ENCODE data around the gene FANCF. TPM values are rescaled to one million over a fixed set of nuclear protein-coding genes. Genes with fewer than 3 reads are reported as not detected.

The FANCF gene
- total RNA-seq, 4 donors from 2014 or later = 6.9 to 10.0 (median 8.9) TPM

DNA sequence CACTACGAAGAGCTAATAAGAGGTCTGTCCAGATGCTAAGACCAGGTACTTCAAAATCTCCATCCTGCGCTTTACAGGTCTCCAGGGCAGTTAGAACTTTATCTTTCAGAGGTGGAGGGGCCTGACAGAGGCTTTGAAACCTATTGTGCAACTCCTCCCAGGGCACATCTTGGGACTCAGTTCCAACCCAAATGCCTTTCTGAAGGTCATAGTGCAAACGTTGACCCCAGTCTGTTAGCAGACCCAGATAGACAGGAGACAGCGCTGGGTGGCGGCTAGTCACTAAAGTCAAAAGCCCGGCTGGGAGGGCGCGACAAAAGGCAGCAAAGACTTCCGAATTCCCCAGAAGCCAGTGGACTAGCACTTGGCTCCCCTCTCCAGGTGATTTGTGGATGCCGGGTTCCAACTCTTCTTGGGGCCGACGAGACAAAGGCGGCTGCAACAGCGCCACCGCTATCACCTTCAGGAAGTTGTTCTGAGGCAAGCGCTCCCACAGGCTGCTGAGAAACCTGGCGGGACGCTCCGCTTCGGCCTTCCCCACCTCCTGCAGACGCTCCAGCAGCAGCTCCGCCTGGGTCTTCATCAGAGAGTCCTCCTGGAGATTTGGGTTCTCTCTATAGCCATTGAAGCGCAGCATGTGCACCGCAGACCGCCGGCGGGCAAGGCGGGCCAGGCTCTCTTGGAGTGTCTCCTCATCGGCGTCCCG lies 728 bp downstream of the FANCF start:
- TF ChIP-seq, protein P1, sequence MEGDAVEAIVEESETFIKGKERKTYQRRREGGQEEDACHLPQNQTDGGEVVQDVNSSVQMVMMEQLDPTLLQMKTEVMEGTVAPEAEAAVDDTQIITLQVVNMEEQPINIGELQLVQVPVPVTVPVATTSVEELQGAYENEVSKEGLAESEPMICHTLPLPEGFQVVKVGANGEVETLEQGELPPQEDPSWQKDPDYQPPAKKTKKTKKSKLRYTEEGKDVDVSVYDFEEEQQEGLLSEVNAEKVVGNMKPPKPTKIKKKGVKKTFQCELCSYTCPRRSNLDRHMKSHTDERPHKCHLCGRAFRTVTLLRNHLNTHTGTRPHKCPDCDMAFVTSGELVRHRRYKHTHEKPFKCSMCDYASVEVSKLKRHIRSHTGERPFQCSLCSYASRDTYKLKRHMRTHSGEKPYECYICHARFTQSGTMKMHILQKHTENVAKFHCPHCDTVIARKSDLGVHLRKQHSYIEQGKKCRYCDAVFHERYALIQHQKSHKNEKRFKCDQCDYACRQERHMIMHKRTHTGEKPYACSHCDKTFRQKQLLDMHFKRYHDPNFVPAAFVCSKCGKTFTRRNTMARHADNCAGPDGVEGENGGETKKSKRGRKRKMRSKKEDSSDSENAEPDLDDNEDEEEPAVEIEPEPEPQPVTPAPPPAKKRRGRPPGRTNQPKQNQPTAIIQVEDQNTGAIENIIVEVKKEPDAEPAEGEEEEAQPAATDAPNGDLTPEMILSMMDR (IDR thresholded peaks at IDR 0.05) = peak in 4 of 5 experiments; percentile 15 to 46 (median 32)
- TF ChIP-seq POLR2A (IDR thresholded peaks at IDR 0.05) = no peak
- Histone ChIP-seq H3K4me3 (peak overlapping the region; percentile 79 to 91 (median 90)), H3K9me3 (no peaks in the 10 kb centered on the region), H3K27ac (peak overlapping the region; percentile 81 to 91 (median 88)), H3K27me3 (no peaks in the 10 kb centered on the region), H3K36me3 (no peaks in the 10 kb centered on the region), H3K4me1 (peaks cover 0 to 32% (median 9%) of the 10 kb centered on the region in 4 donors)
- DNase-seq (ENCODE audit: low spot score in 2 of 2) = peak in 1 of 2 donors; percentile 25
- 4 to 12% methylated on average over 14 to 31 of the region's 31 CpGs for WGBS, 2 donors

DNA sequence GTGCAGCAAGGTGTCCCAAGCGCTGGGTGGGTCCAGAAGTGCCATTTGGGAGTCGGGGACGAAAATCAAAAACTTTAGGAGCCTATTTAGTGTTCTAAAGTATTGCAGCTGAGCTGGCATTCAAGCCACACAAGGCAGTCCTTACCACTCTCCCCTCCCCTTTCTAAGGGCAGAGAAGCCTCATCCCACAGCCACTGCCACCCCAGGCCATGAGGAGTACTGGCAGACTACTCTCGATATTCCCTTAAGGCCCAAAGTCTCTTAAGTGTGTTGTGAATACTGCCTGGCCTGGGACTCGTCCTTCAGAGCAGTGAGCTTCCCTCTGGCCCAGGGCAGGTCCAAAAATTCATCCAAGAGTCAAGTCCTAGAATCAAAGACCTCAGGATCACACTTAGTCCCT lies 7.8 kb downstream of the FANCF start:
- Histone ChIP-seq H3K4me3 (no peak overlapping the region), H3K9me3 (no peaks in the 10 kb centered on the region), H3K27me3 (no peaks in the 10 kb centered on the region), H3K4me1 (peaks cover 0 to 2% (median 0%) of the 10 kb centered on the region in 4 donors), H3K27ac (no peak overlapping the region), H3K36me3 (no peaks in the 10 kb centered on the region)
- 93 to 96% methylated on average over 5 of the region's 5 CpGs for WGBS, 2 donors
- no peak for DNase-seq (ENCODE audit: low spot score in 2 of 2)
- no peak for TF ChIP-seq POLR2A (IDR thresholded peaks at IDR 0.05)
- TF ChIP-seq, protein P1 (IDR thresholded peaks at IDR 0.05) = no peak
- TF ChIP-seq EP300 (IDR thresholded peaks at IDR 0.05) = no peak

DNA sequence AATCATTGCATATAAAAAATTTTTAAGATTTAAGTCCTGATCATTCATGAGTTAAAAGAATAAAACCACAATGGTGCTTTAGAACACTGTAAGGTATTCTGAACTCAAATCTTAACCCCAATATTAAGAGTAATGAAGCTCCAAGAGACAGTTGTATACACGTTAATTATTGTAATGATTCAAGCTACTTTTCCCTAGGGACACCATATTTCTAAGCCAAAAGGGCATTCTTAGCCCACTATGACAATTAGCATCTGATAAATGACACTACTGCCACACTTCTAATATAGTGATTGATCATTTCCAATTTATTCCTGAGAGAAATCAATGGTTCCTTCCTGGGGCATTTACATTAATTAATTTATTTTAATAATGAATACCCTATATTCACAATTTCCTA lies 21.7 kb downstream of the FANCF start:
- Histone ChIP-seq H3K4me1 (no peaks in the 10 kb centered on the region), H3K27me3 (no peaks in the 10 kb centered on the region), H3K36me3 (no peaks in the 10 kb centered on the region), H3K9me3 (no peaks in the 10 kb centered on the region), H3K27ac (no peak overlapping the region), H3K4me3 (no peak overlapping the region)
- TF ChIP-seq POLR2A (IDR thresholded peaks at IDR 0.05) (no peak), EP300 (IDR thresholded peaks at IDR 0.05) (no peak)
- TF ChIP-seq, protein P1 (IDR thresholded peaks at IDR 0.05) = no peak
- DNase-seq (ENCODE audit: low spot score in 2 of 2) = no peak
- WGBS, 2 donors = 55 to 69% methylated on average over 1 of the region's 1 CpG

DNA sequence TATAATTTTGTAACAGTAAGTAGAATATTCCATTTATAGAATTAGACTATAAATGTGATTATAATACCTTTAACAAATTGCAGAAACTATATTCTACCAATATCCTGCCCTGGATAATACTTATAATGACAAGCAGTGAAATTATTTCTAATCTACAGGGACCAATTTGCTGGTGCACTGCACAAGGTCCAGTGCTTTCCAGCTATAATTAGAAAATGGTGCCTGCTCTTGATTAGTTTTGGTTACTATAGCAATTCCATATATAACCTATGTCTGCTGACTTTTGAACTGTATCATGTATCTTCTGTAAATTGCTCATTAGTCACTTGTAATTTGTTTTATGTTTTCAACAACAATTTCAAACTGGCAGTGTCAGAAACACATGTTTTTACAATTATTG lies 23.1 kb downstream of the FANCF start:
- Histone ChIP-seq H3K4me1 (no peaks in the 10 kb centered on the region), H3K4me3 (no peak overlapping the region), H3K36me3 (no peaks in the 10 kb centered on the region), H3K27ac (no peak overlapping the region), H3K9me3 (no peaks in the 10 kb centered on the region), H3K27me3 (no peaks in the 10 kb centered on the region)
- no peak for DNase-seq (ENCODE audit: low spot score in 2 of 2)
- TF ChIP-seq EP300 (IDR thresholded peaks at IDR 0.05) = no peak

DNA sequence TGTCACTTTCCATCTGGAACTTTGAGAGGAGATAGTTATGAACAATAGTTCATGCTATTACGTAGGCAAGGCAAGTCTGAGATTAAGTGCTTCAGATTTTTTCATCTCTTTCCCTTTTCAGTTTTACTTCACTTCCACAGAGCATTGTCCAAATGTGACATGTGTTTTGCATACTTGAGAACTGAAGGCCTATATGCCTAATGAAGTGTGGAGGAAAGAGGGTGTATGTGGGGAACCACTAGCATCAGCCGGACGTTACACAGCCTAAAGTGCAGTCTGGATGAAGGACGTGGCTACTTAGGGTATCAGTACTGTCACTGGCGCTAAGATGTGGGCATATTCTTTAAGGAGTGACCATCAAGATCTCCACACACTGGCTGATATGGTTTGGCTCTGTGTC lies 26.2 kb downstream of the FANCF start:
- no peak for TF ChIP-seq POLR2A (IDR thresholded peaks at IDR 0.05)
- TF ChIP-seq, protein P1 (IDR thresholded peaks at IDR 0.05) = no peak
- no peak for TF ChIP-seq EP300 (IDR thresholded peaks at IDR 0.05)
- Histone ChIP-seq H3K4me3 (no peak overlapping the region), H3K36me3 (no peaks in the 10 kb centered on the region), H3K27ac (no peak overlapping the region), H3K4me1 (no peaks in the 10 kb centered on the region), H3K9me3 (no peaks in the 10 kb centered on the region), H3K27me3 (no peaks in the 10 kb centered on the region)
- DNase-seq (ENCODE audit: low spot score in 2 of 2) = no peak
- 79 to 81% methylated on average over 5 of the region's 5 CpGs for WGBS, 2 donors

Measured in tibial nerve (tissue), 4 donors.